ENCODE results near the gene ECEL1.

The ECEL1 gene

GRCh38 chr2:232502511-232502910, 14.9 kb upstream of the ECEL1 start:
- no peak overlapping the region for H3K4me3 ChIP-seq (ENCODE audit: low read depth, low read length)
- no peak for DNase-seq (ENCODE audit: low read depth, low spot score)
- ChIA-PET POLR2A (no interaction called here), CTCF (no interaction called here)
- TF ChIP-seq CTCF (IDR thresholded peaks at IDR 0.05; ENCODE audit: insufficient read depth, low read length, missing control alignments), result no peak

DNA sequence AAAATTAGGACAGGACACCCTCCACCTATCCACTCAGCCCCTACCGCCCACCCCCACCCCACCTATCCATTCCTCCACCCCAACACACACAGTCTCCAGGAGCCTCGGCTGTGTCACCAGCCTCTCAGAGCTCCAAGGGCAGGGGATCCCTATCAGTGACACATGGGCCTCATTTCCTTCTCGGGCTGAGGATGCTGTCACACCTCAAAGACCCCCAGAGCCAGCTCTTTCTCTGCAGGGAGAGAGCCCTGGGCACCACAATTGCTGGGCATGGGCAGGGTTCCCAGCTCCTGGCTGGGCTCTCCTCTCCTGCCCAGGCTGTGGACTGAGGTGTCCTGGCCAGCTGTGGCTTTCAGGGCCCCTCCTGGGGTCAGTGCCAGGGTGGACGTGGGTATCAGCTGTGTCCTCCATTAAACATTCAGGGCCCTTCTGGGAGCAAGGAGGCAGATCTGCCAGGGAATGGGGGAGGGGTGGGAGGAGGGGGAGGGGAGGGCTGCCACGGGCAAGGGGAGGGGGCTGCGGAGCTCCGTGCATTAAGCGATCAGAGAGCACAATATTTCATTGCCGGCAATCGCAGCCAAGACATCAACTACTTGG, 14.3 kb upstream of the ECEL1 start:
- DNase-seq (ENCODE audit: low read depth, low spot score), result no peak
- POLR2A ChIA-PET, result no interaction called here
- CTCF ChIA-PET, result no interaction called here
- H3K4me3 ChIP-seq (ENCODE audit: low read depth, low read length), result no peak overlapping the region
- no peak for TF ChIP-seq CTCF (IDR thresholded peaks at IDR 0.05; ENCODE audit: insufficient read depth, low read length, missing control alignments)

GRCh38 chr2:232501331-232501771, 13.7 kb upstream of the ECEL1 start:
- POLR2A ChIA-PET, result no interaction called here

DNA sequence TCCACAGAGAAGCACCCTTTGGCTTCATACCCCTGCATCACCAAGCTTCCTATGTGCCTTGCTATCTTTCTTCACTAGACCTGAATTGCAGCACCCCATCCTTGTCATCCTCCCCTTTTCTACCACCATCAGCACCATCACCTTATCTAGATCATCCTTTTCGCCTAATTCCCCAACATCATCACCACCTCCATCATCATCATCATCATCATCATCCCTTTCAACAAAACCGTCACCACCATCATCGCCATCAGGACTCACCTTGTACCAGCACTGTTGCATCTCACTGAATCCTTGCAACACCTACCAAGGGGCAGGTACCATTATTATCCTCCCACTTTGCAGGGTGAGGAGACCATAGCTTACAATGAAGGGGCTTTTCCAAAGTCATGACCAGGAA, 10.8 kb upstream of the ECEL1 start:
- ChIA-PET POLR2A (no interaction called here), CTCF (interaction anchor here (1.2 kb wide), 1 partner anchor 23 kb away, joined by 3 read pairs; no protein-coding TSS in a partner anchor)
- TF ChIP-seq CTCF (IDR thresholded peaks at IDR 0.05; ENCODE audit: insufficient read depth, low read length, missing control alignments), result no peak
- DNase-seq (ENCODE audit: low read depth, low spot score), result no peak
- no peak overlapping the region for H3K4me3 ChIP-seq (ENCODE audit: low read depth, low read length)

More at GRCh38 chr2:232501331-232501771, 13.7 kb upstream of the ECEL1 start:
- CTCF ChIA-PET, result no interaction called here
- no peak for DNase-seq (ENCODE audit: low read depth, low spot score)
- H3K4me3 ChIP-seq (ENCODE audit: low read depth, low read length), result no peak overlapping the region
- no peak for TF ChIP-seq CTCF (IDR thresholded peaks at IDR 0.05; ENCODE audit: insufficient read depth, low read length, missing control alignments)

DNA sequence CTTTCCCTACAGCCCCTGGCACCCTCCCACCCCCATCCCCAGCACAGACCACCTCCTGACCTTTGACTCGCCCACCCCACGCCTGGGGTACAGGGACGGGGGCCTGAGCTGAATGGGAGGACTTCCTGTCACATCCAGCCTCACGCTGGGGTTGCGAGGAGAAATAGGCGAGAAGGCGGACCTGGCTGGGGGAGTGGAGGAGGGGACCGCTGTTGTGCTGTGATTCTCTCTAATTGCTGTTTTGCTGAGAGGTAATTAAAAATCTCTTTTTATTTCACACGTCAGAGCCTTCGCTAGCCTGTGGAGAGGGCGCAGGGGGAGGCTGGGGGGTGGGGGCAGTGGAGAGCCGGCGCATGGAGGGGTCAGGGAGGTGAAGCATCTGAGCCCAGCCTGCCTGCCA, 9.7 kb upstream of the ECEL1 start:
- POLR2A ChIA-PET, result no interaction called here
- CTCF ChIA-PET, result no interaction called here
- no peak for DNase-seq (ENCODE audit: low read depth, low spot score)

More for the DNA sequence above, 9.7 kb upstream of the ECEL1 start:
- H3K4me3 ChIP-seq (ENCODE audit: low read depth, low read length), result no peak overlapping the region
- no peak for TF ChIP-seq CTCF (IDR thresholded peaks at IDR 0.05; ENCODE audit: insufficient read depth, low read length, missing control alignments)
